GM23248 (cell line): ENCODE data around the gene SLC29A2. TPM values are rescaled to one million over a fixed set of nuclear protein-coding genes. Genes with fewer than 3 reads are reported as not detected.

Experiments
- DNase-seq: peaks from one replicate; pipeline ENCODE4 v3.0.0-alpha.2; 2015
- H2AFZ ChIP-seq: fragments of 200-600 bp; sonication (generic); 2 replicates; pipeline ENCODE4 v1.6.1; 2016; ENCODE audit warnings: antibody characterized with exemption
- H3F3A ChIP-seq: fragments of 200-600 bp; sonication (generic); 2 replicates; pipeline ENCODE4 v1.6.1; 2016; ENCODE audit warnings: mild to moderate bottlenecking, antibody characterized with exemption, mixed run types; ENCODE audit not compliant: insufficient read depth
- H3K27ac ChIP-seq: fragments of 200-600 bp; sonication (generic); 2 replicates; pipeline ENCODE4 v1.5.1; 2016; ENCODE audit warnings: mild to moderate bottlenecking
- H3K27me3 ChIP-seq: fragments of 200-600 bp; sonication (generic); replicated peaks from 2 replicates; pipeline ENCODE4 v1.6.1; 2016; ENCODE audit warnings: mild to moderate bottlenecking; ENCODE audit not compliant: insufficient read depth
- H3K36me3 ChIP-seq: fragments of 200-600 bp; sonication (generic); 2 replicates; pipeline ENCODE4 v1.6.1; 2016; ENCODE audit warnings: low read depth, mild to moderate bottlenecking
- H3K4me1 ChIP-seq: fragments of 200-600 bp; sonication (generic); 2 replicates; pipeline ENCODE4 v1.6.1; 2016; ENCODE audit warnings: mild to moderate bottlenecking; ENCODE audit not compliant: insufficient read depth
- H3K4me2 ChIP-seq: fragments of 200-600 bp; sonication (generic); one replicate; pipeline ENCODE4 v1.6.1; 2016; ENCODE audit warnings: mild to moderate bottlenecking; ENCODE audit not compliant: unreplicated experiment
- H3K4me3 ChIP-seq: fragments of 200-600 bp; sonication (generic); 2 replicates; pipeline ENCODE4 v1.5.1; 2016; ENCODE audit warnings: mild to moderate bottlenecking
- H3K79me2 ChIP-seq: fragments of 200-600 bp; sonication (generic); 2 replicates; pipeline ENCODE4 v1.6.1; 2016; ENCODE audit warnings: mild to moderate bottlenecking; ENCODE audit not compliant: insufficient read depth
- H3K9ac ChIP-seq: fragments of 200-600 bp; sonication (generic); 2 replicates; pipeline ENCODE4 v1.6.1; 2016; ENCODE audit warnings: mild to moderate bottlenecking
- H3K9me2 ChIP-seq: fragments of 200-600 bp; sonication (generic); 2 replicates; pipeline ENCODE4 v1.6.1; 2016; ENCODE audit warnings: mixed run types, mild to moderate bottlenecking, moderate library complexity; ENCODE audit not compliant: insufficient read depth
- H3K9me3 ChIP-seq: fragments of 200-600 bp; sonication (generic); one replicate; pipeline ENCODE4 v1.6.1; 2017; ENCODE audit warnings: low read depth
- H4K20me1 ChIP-seq: fragments of 200-600 bp; sonication (generic); 2 replicates; pipeline ENCODE4 v1.6.0; 2016; ENCODE audit not compliant: insufficient read depth
- EZH2 ChIP-seq: fragments of 200-600 bp; sonication (generic); IDR thresholded peaks from 2 replicates; pipeline ENCODE4 v1.6.1; 2018; ENCODE audit warnings: antibody characterized with exemption, mild to moderate bottlenecking; ENCODE audit not compliant: insufficient read depth, poor library complexity, severe bottlenecking
- EZH2phosphoT487 ChIP-seq: fragments of 200-600 bp; sonication (generic); IDR thresholded peaks from 2 replicates; pipeline ENCODE4 v1.6.1; 2018; ENCODE audit warnings: antibody characterized with exemption, moderate library complexity, mild to moderate bottlenecking, low read depth; ENCODE audit not compliant: insufficient read depth
- whole genome bisulfite sequencing, 2 experiments: methylation state at CpG; one replicate each; pipeline ENCODE4 v1.1.6; 2015 to 2017; ENCODE audit warnings: low lambda C conversion rate in 2 of 2, low coverage in 1 of 2; ENCODE audit errors: missing lambda C conversion rate in 2 of 2; 5-methylcytosine and 5-hydroxymethylcytosine counted together
- in situ Hi-C: fragments of 300-500 bp; cut with MboI; formaldehyde crosslinking; loops from 2 replicates; pipeline ENCODE4 v1.15.0; 2020
- polyA plus RNA-seq: library from polyadenylated mRNA; unstranded; fragments of >200 nt; fragmentation: Nextera tagmentation; extraction: Ambion mirVana; gene quantifications from 2 replicates; pipeline ENCODE4 v1.2.1, GENCODE V29; 2016
- small RNA-seq: library from RNA; depleted of rRNA; stranded (forward); fragments of <200 nt; gene quantifications from one replicate; pipeline ENCODE3, GENCODE V24; 2014; ENCODE audit warnings: low read depth, low replicate concordance
- total RNA-seq: library from RNA; depleted of rRNA; stranded (reverse); fragments of >200 nt; shearing (Covaris generic); gene quantifications from 2 replicates; pipeline ENCODE4 v1.2.3, GENCODE V29; 2014; rRNA removed

Gene SLC29A2
- total and polyA plus RNA-seq, 2 experiments from 2014 or later = not detected

GRCh38 chr11:66312549-66313320, 58.8 kb downstream of the SLC29A2 start:
- no peaks in the 10 kb centered on the region for H3K9me3 ChIP-seq
- peak; percentile 100 for DNase-seq
- peak overlapping the region; percentile 87 for H3K4me3 ChIP-seq
- H3K36me3 ChIP-seq = no peaks in the 10 kb centered on the region
- no peaks in the 10 kb centered on the region for H3K27me3 ChIP-seq
- H3K79me2 ChIP-seq = peaks cover 32% of the 10 kb centered on the region
- peak overlapping the region; percentile 70 for H2AFZ ChIP-seq
- no peak for TF ChIP-seq EZH2
- no peak for TF ChIP-seq EZH2phosphoT487
- H3K4me1 ChIP-seq = peaks cover 7% of the 10 kb centered on the region
- no peaks in the 10 kb centered on the region for H4K20me1 ChIP-seq
- in situ Hi-C loops = no loop called here
- WGBS, 2 experiments = 0 to 1% methylated on average over 18 to 49 of the region's 52 CpGs
- peaks cover 9% of the 10 kb centered on the region for H3F3A ChIP-seq
- peak overlapping the region; percentile 94 for H3K9ac ChIP-seq
- H3K27ac ChIP-seq = peak overlapping the region; percentile 94
- H3K9me2 ChIP-seq = no peaks in the 10 kb centered on the region
- peak overlapping the region; percentile 97 for H3K4me2 ChIP-seq

Small RNAs within 50 kb of the gene (small RNA-seq; reads per million reads assigned to genes)
- not detected for gene RF00017
- not detected for gene RNU1-84P

Other genes starting within 250 kb of the SLC29A2 start
- gene KLC2, start 114.1 kb downstream of the SLC29A2 start, total RNA-seq = 21.9 and 25.5 TPM in 2 replicates
- gene KLC2, start 114.1 kb downstream of the SLC29A2 start, polyA plus RNA-seq = 17.1 and 19.7 TPM in 2 replicates
- 146 and 151 TPM in 2 replicates for gene RAB1B, start 103.1 kb downstream of the SLC29A2 start, total RNA-seq
- 86.7 and 92.1 TPM in 2 replicates for gene RAB1B, start 103.1 kb downstream of the SLC29A2 start, polyA plus RNA-seq
- gene CNIH2, start 93.6 kb downstream of the SLC29A2 start, total RNA-seq = 1.4 TPM in 1 of 2 replicates, not detected in the other
- gene CNIH2, start 93.6 kb downstream of the SLC29A2 start, polyA plus RNA-seq = 0.39 and 0.50 TPM in 2 replicates
- 193 and 222 TPM in 2 replicates for gene YIF1A, start 82.6 kb downstream of the SLC29A2 start, total RNA-seq
- 259 and 284 TPM in 2 replicates for gene YIF1A, start 82.6 kb downstream of the SLC29A2 start, polyA plus RNA-seq
- 0.54 TPM in 1 of 2 replicates, not detected in the other for gene TMEM151A, start 79.9 kb downstream of the SLC29A2 start, total RNA-seq
- gene TMEM151A, start 79.9 kb downstream of the SLC29A2 start, polyA plus RNA-seq = 0.19 and 0.33 TPM in 2 replicates
- 212 and 230 TPM in 2 replicates for gene CD248, start 54.7 kb downstream of the SLC29A2 start, total RNA-seq
- 616 and 629 TPM in 2 replicates for gene CD248, start 54.7 kb downstream of the SLC29A2 start, polyA plus RNA-seq
- gene RIN1, start 35.3 kb downstream of the SLC29A2 start, total RNA-seq = 37.7 and 44.0 TPM in 2 replicates
- 16.8 and 19.1 TPM in 2 replicates for gene RIN1, start 35.3 kb downstream of the SLC29A2 start, polyA plus RNA-seq
- 48.7 and 65.9 TPM in 2 replicates for gene BRMS1, start 26.7 kb downstream of the SLC29A2 start, total RNA-seq
- gene BRMS1, start 26.7 kb downstream of the SLC29A2 start, polyA plus RNA-seq = 45.9 and 46.2 TPM in 2 replicates
- 32.0 and 45.3 TPM in 2 replicates for gene B4GAT1, start 24.1 kb downstream of the SLC29A2 start, total RNA-seq
- 23.9 and 26.0 TPM in 2 replicates for gene B4GAT1, start 24.1 kb downstream of the SLC29A2 start, polyA plus RNA-seq
- gene NPAS4, start 49.3 kb upstream of the SLC29A2 start, total RNA-seq = not detected in 2 replicates
- gene NPAS4, start 49.3 kb upstream of the SLC29A2 start, polyA plus RNA-seq = not detected in 2 replicates
- 36.7 and 53.5 TPM in 2 replicates for gene MRPL11, start 67.1 kb upstream of the SLC29A2 start, total RNA-seq
- gene MRPL11, start 67.1 kb upstream of the SLC29A2 start, polyA plus RNA-seq = 75.7 and 76.6 TPM in 2 replicates
- 8.1 and 10.5 TPM in 2 replicates for gene PELI3, start 95.1 kb upstream of the SLC29A2 start, total RNA-seq
- gene PELI3, start 95.1 kb upstream of the SLC29A2 start, polyA plus RNA-seq = 5.3 and 5.8 TPM in 2 replicates
- 50.8 and 64.1 TPM in 2 replicates for gene DPP3, start 108.7 kb upstream of the SLC29A2 start, total RNA-seq
- gene DPP3, start 108.7 kb upstream of the SLC29A2 start, polyA plus RNA-seq = 33.5 and 34.7 TPM in 2 replicates
- gene BBS1, start 138.9 kb upstream of the SLC29A2 start, total RNA-seq = 39.1 and 58.8 TPM in 2 replicates
- 20.2 and 23.0 TPM in 2 replicates for gene BBS1, start 138.9 kb upstream of the SLC29A2 start, polyA plus RNA-seq
- gene ZDHHC24, start 174.3 kb upstream of the SLC29A2 start, total RNA-seq = 20.8 and 27.3 TPM in 2 replicates
- gene ZDHHC24, start 174.3 kb upstream of the SLC29A2 start, polyA plus RNA-seq = 22.3 and 23.5 TPM in 2 replicates
- gene ACTN3, start 175.1 kb upstream of the SLC29A2 start, total RNA-seq = not detected in 2 replicates
- gene ACTN3, start 175.1 kb upstream of the SLC29A2 start, polyA plus RNA-seq = not detected in 2 replicates
- gene CTSF, start 196.8 kb upstream of the SLC29A2 start, total RNA-seq = 67.7 and 72.6 TPM in 2 replicates
- 53.6 and 59.2 TPM in 2 replicates for gene CTSF, start 196.8 kb upstream of the SLC29A2 start, polyA plus RNA-seq
- gene CCDC87, start 221.3 kb upstream of the SLC29A2 start, total RNA-seq = 0.11 and 0.13 TPM in 2 replicates
- gene CCDC87, start 221.3 kb upstream of the SLC29A2 start, polyA plus RNA-seq = 0.39 and 0.40 TPM in 2 replicates
- 28.0 and 29.5 TPM in 2 replicates for gene CCS, start 221.4 kb upstream of the SLC29A2 start, total RNA-seq
- gene CCS, start 221.4 kb upstream of the SLC29A2 start, polyA plus RNA-seq = 44.1 and 44.2 TPM in 2 replicates
- gene RBM14, start 244.9 kb upstream of the SLC29A2 start, total RNA-seq = 23.5 and 28.4 TPM in 2 replicates
- 40.6 and 42.6 TPM in 2 replicates for gene RBM14, start 244.9 kb upstream of the SLC29A2 start, polyA plus RNA-seq